Stomach (tissue), 9 donors: ENCODE measurements around the gene ACE2. TPM values are rescaled to one million over a fixed set of nuclear protein-coding genes. Genes with fewer than 3 reads are reported as not detected.
A peak's percentile ranks its signal among the peaks of the same experiment; 100 is the strongest.

ENCODE experiments used
- DNase-seq, 2 donors: peaks; one replicate each; pipeline versions ENCODE4 v3.0.0 to v3.0.0-alpha.2; 2013 to 2019
- H3K27ac ChIP-seq, 5 donors: fragments of 200-600 bp in 4 of 5; sonication (generic) in 4 of 5; one replicate each; pipeline ENCODE4 v1.5.1; 2013 to 2019; ENCODE audit warnings: mild to moderate bottlenecking in 1 of 5, moderate library complexity in 1 of 5
- H3K27me3 ChIP-seq, 3 donors: fragments of 200-600 bp; sonication (generic); one replicate each; pipeline ENCODE4 v1.5.1; 2017 to 2019; ENCODE audit warnings: mixed run types in 1 of 3
- H3K36me3 ChIP-seq, 4 donors: fragments of 200-600 bp; sonication (generic); 1 replicate in 3 of 4; 2 replicates in 1 of 4; pipeline ENCODE4 v1.5.1; 2016 to 2019
- H3K4me1 ChIP-seq, 4 donors: fragments of 200-600 bp; sonication (generic); one replicate each; pipeline ENCODE4 v1.5.1; 2016 to 2019
- H3K4me3 ChIP-seq, 4 donors: fragments of 200-600 bp; sonication (generic) in 3 of 4; one replicate each; pipeline ENCODE4 v1.5.1; 2016 to 2019; ENCODE audit warnings: mild to moderate bottlenecking in 1 of 4
- H3K9me3 ChIP-seq, 4 donors: fragments of 200-600 bp; sonication (generic); one replicate each; pipeline ENCODE4 v1.5.1; 2016 to 2019
- EP300 ChIP-seq: sonication (generic); formaldehyde crosslinking; IDR thresholded peaks from one replicate; pipeline ENCODE4 v1.6.1; 2017; ENCODE audit warnings: antibody characterized with exemption
- POLR2A ChIP-seq, 4 donors: fragments of 450-650 bp; IDR thresholded peaks; one replicate each; pipeline ENCODE4 v1.6.1; 2016; ENCODE audit warnings: antibody characterized with exemption in 4 of 4, control low read depth in 2 of 4, mild to moderate bottlenecking in 1 of 4, moderate library complexity in 1 of 4
- POLR2AphosphoS5 ChIP-seq, 3 donors: sonication (generic); formaldehyde crosslinking; IDR thresholded peaks; one replicate each; pipeline ENCODE4 v1.6.1; 2016; ENCODE audit warnings: antibody characterized with exemption in 3 of 3
- WGBS, 5 donors: extraction: QIAGEN DNeasy Blood & Tissue Kit in 3 of 5; methylation state at CpG; one replicate each; pipeline versions ENCODE4 v1.1.5 to v1.1.7; 2013 to 2018; 5-methylcytosine and 5-hydroxymethylcytosine counted together
- intact Hi-C: fragments of 100-400 bp; cut with DNase I; formaldehyde crosslinking; loops from one replicate; pipeline ENCODE4 v1.15.1; 2023; ENCODE audit warnings: low total_unique reads
- polyA plus RNA-seq, 3 donors: library from polyadenylated mRNA; stranded (reverse); fragments of 200-250 nt; gene quantifications; one replicate each; pipeline ENCODE4 v1.2.3, GENCODE V29; 2013
- total RNA-seq, 5 donors: library from RNA; depleted of rRNA; stranded (reverse); fragments of >200 nt; gene quantifications; one replicate each; pipeline versions ENCODE4 v1.1.0 to v1.2.3, GENCODE V29; 2014 to 2016
- TF ChIP-seq, protein P1 (sequence below), 7 experiments: fragments of 450-650 bp in 4 of 7; fragments of 200-600 bp in 3 of 7; sonication (generic) in 3 of 7; IDR thresholded peaks; one replicate each; pipeline ENCODE4 v1.5.1; 2016 to 2019; ENCODE audit warnings: antibody characterized with exemption in 7 of 7, control low read depth in 2 of 7, mild to moderate bottlenecking in 1 of 7
- donor health status: healthy with polysubstance abuse.
- donor health status: Bipolar disorder and iron deficiency.
- donor health status: healthy.

ACE2 gene
- total and polyA plus RNA-seq, 8 donors: 0.25 to 8.1 (median 1.0) TPM; not detected in 2

DNA sequence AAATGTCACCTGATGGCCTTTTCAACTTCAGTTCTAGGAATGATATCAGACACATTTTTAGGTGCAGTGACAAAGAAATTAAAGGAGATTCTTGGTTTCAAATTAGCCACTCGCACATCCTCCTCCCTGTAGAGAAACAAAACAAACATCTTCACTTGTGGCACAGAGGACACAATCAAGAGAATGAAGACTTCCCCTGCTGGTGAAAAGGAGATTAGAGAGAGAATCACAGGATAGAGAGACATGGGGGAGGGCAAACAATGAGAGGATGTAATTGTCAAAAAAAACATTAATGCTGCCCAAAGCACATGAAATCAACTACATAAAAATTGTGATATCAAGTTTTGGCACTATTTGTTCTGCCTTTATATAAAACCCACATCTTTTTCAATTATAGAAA is 34.5 kb downstream of the ACE2 start:
- Histone ChIP-seq H3K4me3 (no peak overlapping the region), H3K27me3 (peaks cover 0 to 6% (median 0%) of the 10 kb centered on the region in 3 donors), H3K36me3 (no peaks in the 10 kb centered on the region), H3K9me3 (no peaks in the 10 kb centered on the region), H3K4me1 (peaks cover 0 to 3% (median 0%) of the 10 kb centered on the region in 4 donors), H3K27ac (no peak overlapping the region)
- TF ChIP-seq POLR2A (IDR thresholded peaks at IDR 0.05): no peak
- TF ChIP-seq POLR2AphosphoS5 (IDR thresholded peaks at IDR 0.05): no peak
- TF ChIP-seq EP300: no peak
- TF ChIP-seq, protein P1, sequence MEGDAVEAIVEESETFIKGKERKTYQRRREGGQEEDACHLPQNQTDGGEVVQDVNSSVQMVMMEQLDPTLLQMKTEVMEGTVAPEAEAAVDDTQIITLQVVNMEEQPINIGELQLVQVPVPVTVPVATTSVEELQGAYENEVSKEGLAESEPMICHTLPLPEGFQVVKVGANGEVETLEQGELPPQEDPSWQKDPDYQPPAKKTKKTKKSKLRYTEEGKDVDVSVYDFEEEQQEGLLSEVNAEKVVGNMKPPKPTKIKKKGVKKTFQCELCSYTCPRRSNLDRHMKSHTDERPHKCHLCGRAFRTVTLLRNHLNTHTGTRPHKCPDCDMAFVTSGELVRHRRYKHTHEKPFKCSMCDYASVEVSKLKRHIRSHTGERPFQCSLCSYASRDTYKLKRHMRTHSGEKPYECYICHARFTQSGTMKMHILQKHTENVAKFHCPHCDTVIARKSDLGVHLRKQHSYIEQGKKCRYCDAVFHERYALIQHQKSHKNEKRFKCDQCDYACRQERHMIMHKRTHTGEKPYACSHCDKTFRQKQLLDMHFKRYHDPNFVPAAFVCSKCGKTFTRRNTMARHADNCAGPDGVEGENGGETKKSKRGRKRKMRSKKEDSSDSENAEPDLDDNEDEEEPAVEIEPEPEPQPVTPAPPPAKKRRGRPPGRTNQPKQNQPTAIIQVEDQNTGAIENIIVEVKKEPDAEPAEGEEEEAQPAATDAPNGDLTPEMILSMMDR (IDR thresholded peaks at IDR 0.05): no peak
- intact Hi-C loops: no loop called here
- 51 to 94% (median 79%) methylated on average over 1 of the region's 1 CpG for WGBS, 5 donors
- no peak for DNase-seq

- peak; percentile 76 to 81 for DNase-seq
- peaks cover 0 to 7% (median 0%) of the 10 kb centered on the region in 3 donors for H3K27me3 ChIP-seq
- intact Hi-C loops: no loop called here
- H3K9me3 ChIP-seq: no peaks in the 10 kb centered on the region
- 2 to 22% (median 13%) methylated on average over 4 to 5 of the region's 5 CpGs for WGBS, 5 donors
- no peak overlapping the region for H3K27ac ChIP-seq
- H3K36me3 ChIP-seq: no peaks in the 10 kb centered on the region
- TF ChIP-seq EP300 (no peak), POLR2AphosphoS5 (IDR thresholded peaks at IDR 0.05) (peak in 1 of 3 donors; percentile 31), POLR2A (IDR thresholded peaks at IDR 0.05) (no peak)
- TF ChIP-seq, protein P1 (IDR thresholded peaks at IDR 0.05): peak in 4 of 7 experiments; percentile 24 to 63 (median 42)
- peaks cover 0 to 3% (median 0%) of the 10 kb centered on the region in 4 donors for H3K4me1 ChIP-seq
- H3K4me3 ChIP-seq: no peak overlapping the region
Measured at GRCh38 chrX:15564981-15565579, 35.7 kb downstream of the ACE2 start.

- H3K27ac ChIP-seq: peak overlapping the region in 1 of 5 donors; percentile 17
- no peak for TF ChIP-seq POLR2AphosphoS5 (IDR thresholded peaks at IDR 0.05)
- TF ChIP-seq, protein P1 (IDR thresholded peaks at IDR 0.05): no peak
- peaks cover 0 to 15% (median 0%) of the 10 kb centered on the region in 3 donors for H3K27me3 ChIP-seq
- peaks cover 0 to 3% (median 0%) of the 10 kb centered on the region in 4 donors for H3K4me1 ChIP-seq
- 37 to 62% (median 56%) methylated on average over 7 of the region's 7 CpGs for WGBS, 5 donors
- no peaks in the 10 kb centered on the region for H3K9me3 ChIP-seq
- DNase-seq: peak in 1 of 2 donors; percentile 32
- no peaks in the 10 kb centered on the region for H3K36me3 ChIP-seq
- intact Hi-C loops: no loop called here
- no peak overlapping the region for H3K4me3 ChIP-seq
Measured at GRCh38 chrX:15563056-15563455, 37.7 kb downstream of the ACE2 start.

- H3K9me3 ChIP-seq: no peaks in the 10 kb centered on the region
- TF ChIP-seq EP300: no peak
- no peak for TF ChIP-seq POLR2A (IDR thresholded peaks at IDR 0.05)
- no peak for TF ChIP-seq POLR2AphosphoS5 (IDR thresholded peaks at IDR 0.05)
- TF ChIP-seq, protein P1 (IDR thresholded peaks at IDR 0.05): no peak
- H3K4me1 ChIP-seq: peaks cover 0 to 3% (median 0%) of the 10 kb centered on the region in 4 donors
- no peak overlapping the region for H3K27ac ChIP-seq
- no peak for DNase-seq
- no peaks in the 10 kb centered on the region for H3K36me3 ChIP-seq
- peaks cover 0 to 12% (median 0%) of the 10 kb centered on the region in 3 donors for H3K27me3 ChIP-seq
- intact Hi-C loops: no loop called here
- H3K4me3 ChIP-seq: no peak overlapping the region
- 67 to 91% (median 85%) methylated on average over 3 of the region's 3 CpGs for WGBS, 5 donors
Measured at GRCh38 chrX:15560924-15561323, 39.8 kb downstream of the ACE2 start.
